Fibroblast of lung (primary cell): ENCODE data around the gene MLLT11. TPM values are rescaled to one million over a fixed set of nuclear protein-coding genes. Genes with fewer than 3 reads are reported as not detected.

Source experiments
- DNase-seq, 2 donors: peaks; one replicate each; pipeline versions ENCODE4 v3.0.0 to v3.0.0-alpha.2; 2010; ENCODE audit warnings: low read depth in 2 of 2
- H2AFZ ChIP-seq: 2 replicates; pipeline ENCODE4 v1.5.1; 2012; ENCODE audit warnings: low read length, control low read depth, inconsistent platforms
- H3K27ac ChIP-seq: 2 replicates; pipeline ENCODE4 v1.5.1; 2011; ENCODE audit warnings: low read length, control low read depth; ENCODE audit not compliant: insufficient read depth
- H3K27me3 ChIP-seq: 2 replicates; pipeline ENCODE4 v1.5.1; 2011; ENCODE audit warnings: mild to moderate bottlenecking, low read length; ENCODE audit not compliant: control insufficient read depth, insufficient read depth
- H3K36me3 ChIP-seq: 2 replicates; pipeline ENCODE4 v1.5.1; 2011; ENCODE audit warnings: low read length; ENCODE audit not compliant: control insufficient read depth, insufficient read depth
- H3K4me1 ChIP-seq: 2 replicates; pipeline ENCODE4 v1.5.1; 2011; ENCODE audit warnings: low read length; ENCODE audit not compliant: control insufficient read depth, insufficient read depth; ENCODE audit errors: extremely low read depth
- H3K4me2 ChIP-seq: 2 replicates; pipeline ENCODE4 v1.5.1; 2011; ENCODE audit warnings: low read length, control low read depth; ENCODE audit not compliant: insufficient read depth; ENCODE audit errors: extremely low read depth
- H3K4me3 ChIP-seq, 4 experiments: fragments of 200-600 bp in 1 of 4; sonication (generic) in 1 of 4; replicated peaks in 1 of 4; 2 replicates each; pipeline ENCODE4 v1.5.1; 2011 to 2016; ENCODE audit warnings: low read length in 4 of 4, low read depth in 3 of 4, mild to moderate bottlenecking in 3 of 4, control low read depth in 2 of 4, inconsistent platforms in 1 of 4, mixed read lengths in 1 of 4; ENCODE audit not compliant: insufficient read depth in 1 of 4; ENCODE audit errors: control extremely low read depth in 1 of 4
- H3K79me2 ChIP-seq: 2 replicates; pipeline ENCODE4 v1.5.1; 2012; ENCODE audit warnings: mild to moderate bottlenecking, low read length, inconsistent platforms; ENCODE audit not compliant: control insufficient read depth, insufficient read depth
- H3K9ac ChIP-seq: 2 replicates; pipeline ENCODE4 v1.5.1; 2011; ENCODE audit warnings: mild to moderate bottlenecking, low read length, control low read depth; ENCODE audit not compliant: insufficient read depth
- H3K9me3 ChIP-seq: 2 replicates; pipeline ENCODE4 v1.5.1; 2012; ENCODE audit warnings: low read depth, low read length; ENCODE audit not compliant: control insufficient read depth, insufficient read depth
- H4K20me1 ChIP-seq: 2 replicates; pipeline ENCODE4 v1.5.1; 2011; ENCODE audit warnings: low read length; ENCODE audit not compliant: control insufficient read depth, insufficient read depth; ENCODE audit errors: extremely low read depth
- EZH2 ChIP-seq: IDR thresholded peaks from 2 replicates; pipeline ENCODE4 v1.5.1; 2012; ENCODE audit warnings: low read length, control low read depth, mild to moderate bottlenecking; ENCODE audit errors: missing control alignments
- polyA plus RNA-seq, 2 donors: library from polyadenylated mRNA; depleted of rRNA in 1 of 2; stranded (reverse) in 1 of 2; unstranded in 1 of 2; fragments of >200 nt; gene quantifications; 2 replicates each; pipeline ENCODE4 v1.2.1, GENCODE V29; 2011 to 2012; ENCODE audit warnings: missing spikeins in 1 of 2
- total RNA-seq: library from RNA; depleted of rRNA; stranded (reverse); fragments of >200 nt; gene quantifications from 2 replicates; pipeline ENCODE4 v1.2.1, GENCODE V29; 2014
- TF ChIP-seq, protein P1 (sequence below), 2 donors: IDR thresholded peaks in 1 of 2; conservative IDR thresholded peaks in 1 of 2; 1 replicate in 1 of 2; 2 replicates in 1 of 2; pipeline ENCODE4 v1.5.1; 2011 to 2012; ENCODE audit warnings: low read length in 2 of 2, control low read depth in 1 of 2, inconsistent platforms in 1 of 2, low read depth in 1 of 2, mild to moderate bottlenecking in 1 of 2

The MLLT11 gene
- total and polyA plus RNA-seq, 2 donors (not counting 1 experiment from before 2014, with no cell fraction given) = 2.8 to 7.2 TPM

DNA sequence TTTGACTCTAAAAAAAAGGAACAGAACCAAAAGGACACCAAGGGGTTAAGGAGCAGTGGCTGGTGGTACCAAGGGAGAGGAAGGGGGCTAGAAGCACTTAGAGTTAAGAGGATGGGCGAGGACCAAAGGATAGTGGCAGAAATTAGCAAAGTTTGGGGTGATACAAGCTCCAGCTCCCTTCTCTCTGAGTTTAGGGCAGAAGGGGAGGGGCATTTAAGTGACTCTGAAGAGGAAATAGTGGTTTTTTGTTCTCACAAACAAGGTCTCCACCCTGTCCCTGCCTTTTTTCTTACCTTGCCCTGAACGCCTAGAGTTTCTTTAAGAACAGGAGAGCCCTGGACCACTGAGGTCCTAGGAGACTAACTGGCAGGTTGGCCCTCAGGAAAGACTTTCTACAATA, 4.0 kb upstream of the MLLT11 start:
- DNase-seq = no peak
- no peak overlapping the region for H3K9ac ChIP-seq
- no peaks in the 10 kb centered on the region for H3K9me3 ChIP-seq
- peak overlapping the region; percentile 24 for H3K27ac ChIP-seq
- no peak overlapping the region for H3K4me2 ChIP-seq
- no peak overlapping the region for H3K4me3 ChIP-seq
- peaks cover 2% of the 10 kb centered on the region for H4K20me1 ChIP-seq
- peaks cover 13% of the 10 kb centered on the region for H3K4me1 ChIP-seq
- peaks cover 20% of the 10 kb centered on the region for H3K36me3 ChIP-seq
- H3K27me3 ChIP-seq = no peaks in the 10 kb centered on the region
- H3K79me2 ChIP-seq = peaks cover 51% of the 10 kb centered on the region
- no peak for TF ChIP-seq EZH2
- TF ChIP-seq, protein P1, sequence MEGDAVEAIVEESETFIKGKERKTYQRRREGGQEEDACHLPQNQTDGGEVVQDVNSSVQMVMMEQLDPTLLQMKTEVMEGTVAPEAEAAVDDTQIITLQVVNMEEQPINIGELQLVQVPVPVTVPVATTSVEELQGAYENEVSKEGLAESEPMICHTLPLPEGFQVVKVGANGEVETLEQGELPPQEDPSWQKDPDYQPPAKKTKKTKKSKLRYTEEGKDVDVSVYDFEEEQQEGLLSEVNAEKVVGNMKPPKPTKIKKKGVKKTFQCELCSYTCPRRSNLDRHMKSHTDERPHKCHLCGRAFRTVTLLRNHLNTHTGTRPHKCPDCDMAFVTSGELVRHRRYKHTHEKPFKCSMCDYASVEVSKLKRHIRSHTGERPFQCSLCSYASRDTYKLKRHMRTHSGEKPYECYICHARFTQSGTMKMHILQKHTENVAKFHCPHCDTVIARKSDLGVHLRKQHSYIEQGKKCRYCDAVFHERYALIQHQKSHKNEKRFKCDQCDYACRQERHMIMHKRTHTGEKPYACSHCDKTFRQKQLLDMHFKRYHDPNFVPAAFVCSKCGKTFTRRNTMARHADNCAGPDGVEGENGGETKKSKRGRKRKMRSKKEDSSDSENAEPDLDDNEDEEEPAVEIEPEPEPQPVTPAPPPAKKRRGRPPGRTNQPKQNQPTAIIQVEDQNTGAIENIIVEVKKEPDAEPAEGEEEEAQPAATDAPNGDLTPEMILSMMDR (conservative IDR thresholded peaks at IDR 0.05 in 1 of 2, IDR thresholded peaks at IDR 0.05 in 1 of 2; ENCODE audit: low read depth in 1 of 2, low read length in 2 of 2) = no peak
- no peak overlapping the region for H2AFZ ChIP-seq

DNA sequence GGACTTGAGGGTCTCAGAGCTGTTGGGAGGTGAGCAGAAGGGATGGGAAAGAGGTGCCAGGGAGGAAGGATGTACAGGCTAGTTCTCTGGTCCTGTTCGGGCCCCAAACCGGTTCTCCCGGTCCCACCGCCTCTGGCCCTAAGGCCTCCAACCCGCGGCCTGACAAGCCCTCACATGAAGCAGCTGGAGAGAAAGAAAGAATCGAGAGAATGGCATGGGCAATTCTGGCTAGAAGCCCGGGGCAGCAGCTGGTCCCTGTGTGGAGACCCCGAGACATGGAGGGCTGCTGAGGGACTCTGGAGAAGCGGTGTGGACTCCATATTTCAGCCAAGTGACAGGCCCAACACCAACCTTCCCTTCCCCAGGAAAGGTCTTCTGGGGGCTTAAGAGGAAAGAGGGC, 1.5 kb upstream of the MLLT11 start:
- H3K9ac ChIP-seq = peak overlapping the region; percentile 97
- TF ChIP-seq, protein P1 (conservative IDR thresholded peaks at IDR 0.05 in 1 of 2, IDR thresholded peaks at IDR 0.05 in 1 of 2; ENCODE audit: low read depth in 1 of 2, low read length in 2 of 2) = no peak
- no peak for TF ChIP-seq EZH2
- H3K79me2 ChIP-seq = peaks cover 52% of the 10 kb centered on the region
- H3K4me1 ChIP-seq = peaks cover 15% of the 10 kb centered on the region
- no peaks in the 10 kb centered on the region for H3K9me3 ChIP-seq
- H3K27me3 ChIP-seq = no peaks in the 10 kb centered on the region
- peaks cover 18% of the 10 kb centered on the region for H3K36me3 ChIP-seq
- no peak overlapping the region for H2AFZ ChIP-seq
- H4K20me1 ChIP-seq = peaks cover 2% of the 10 kb centered on the region
- H3K27ac ChIP-seq = peak overlapping the region; percentile 86
- H3K4me3 ChIP-seq = peak overlapping the region; percentile 76 to 90 (median 82)
- peak; percentile 18 to 27 for DNase-seq
- peak overlapping the region; percentile 100 for H3K4me2 ChIP-seq

DNA sequence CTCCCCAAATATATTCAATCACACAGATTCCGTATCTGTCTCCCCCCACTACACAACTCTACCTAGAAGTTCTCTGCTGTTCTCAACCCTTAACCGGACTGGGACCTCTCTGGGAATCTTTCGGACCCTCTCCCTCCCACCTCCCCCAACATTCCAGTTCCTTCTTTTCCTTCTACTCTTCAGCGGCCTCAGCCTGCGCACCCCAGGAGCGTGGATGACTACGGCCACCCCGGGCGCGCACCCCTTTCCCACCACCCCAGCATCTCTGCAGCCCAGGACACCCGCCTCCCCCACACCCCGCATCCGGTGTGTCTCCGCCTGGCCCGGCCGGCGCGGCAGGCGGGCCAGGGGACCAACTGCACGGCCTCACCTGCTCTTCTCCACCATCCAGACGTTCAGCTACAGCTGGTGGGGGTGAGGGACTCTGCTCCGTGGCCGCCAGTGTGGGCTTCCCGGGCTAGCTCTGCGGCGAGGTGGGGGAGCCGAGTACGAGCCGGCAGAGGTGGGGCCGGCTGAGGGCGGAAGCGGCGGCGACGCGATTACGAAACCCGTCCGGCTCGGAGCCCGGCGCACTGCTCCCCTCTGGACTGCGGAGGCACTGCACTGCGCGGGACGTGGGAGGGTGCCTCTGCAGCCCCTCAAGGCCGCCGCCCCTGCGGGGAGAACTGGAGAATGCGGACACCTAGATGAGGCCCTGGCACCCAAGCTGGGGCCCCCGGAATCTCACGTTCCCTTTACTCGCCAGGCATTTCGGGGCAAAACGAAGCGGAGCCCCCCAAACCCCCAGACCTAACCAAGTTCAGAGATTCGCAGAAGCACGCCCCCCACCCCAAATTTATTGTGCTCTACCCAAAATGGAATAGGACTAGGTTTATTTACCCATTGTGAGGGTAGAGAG, 839 bp upstream of the MLLT11 start, which contains the start of gene CDC42SE1:
TSS of gene CDC42SE1 (minus strand) at position 514 of the 898 bp plus-strand sequence. CDS start 3,892 bp downstream, outside the sequence.
- no peaks in the 10 kb centered on the region for H3K27me3 ChIP-seq
- peaks cover 52% of the 10 kb centered on the region for H3K79me2 ChIP-seq
- no peaks in the 10 kb centered on the region for H3K9me3 ChIP-seq
- peaks cover 15% of the 10 kb centered on the region for H3K4me1 ChIP-seq
- peaks cover 15% of the 10 kb centered on the region for H3K36me3 ChIP-seq
- H3K27ac ChIP-seq = peak within 1 kb of the TSS; percentile 86
- peak within 1 kb of the TSS; percentile 76 to 90 (median 82) for H3K4me3 ChIP-seq
- H3K4me2 ChIP-seq = peak within 1 kb of the TSS; percentile 100
- peak within 1 kb of the TSS; percentile 72 for H2AFZ ChIP-seq
- H4K20me1 ChIP-seq = peaks cover 2% of the 10 kb centered on the region
- peak; percentile 77 to 83 for DNase-seq
- H3K9ac ChIP-seq = peak within 1 kb of the TSS; percentile 97
- no peak for TF ChIP-seq EZH2
- TF ChIP-seq, protein P1 (conservative IDR thresholded peaks at IDR 0.05 in 1 of 2, IDR thresholded peaks at IDR 0.05 in 1 of 2; ENCODE audit: low read depth in 1 of 2, low read length in 2 of 2) = peak; percentile 64 to 69
